Small intestine (tissue), 16 donors: ENCODE measurements around the gene DGAT2L6. TPM values are rescaled to one million over a fixed set of nuclear protein-coding genes. Genes with fewer than 3 reads are reported as not detected.
A peak's percentile ranks its signal among the peaks of the same experiment; 100 is the strongest.

Experiments
- DNase-seq, 2 donors: peaks; one replicate each; pipeline versions ENCODE4 v3.0.0 to v3.0.0-alpha.2; 2013
- FAIRE-seq: peaks from 2 replicates; lab custom pipeline; 2012; peaks lifted over from hg19 to GRCh38; lab: Jason Lieb, UNC
- H3K27ac ChIP-seq, 3 donors: one replicate each; pipeline ENCODE4 v1.5.1; 2013; ENCODE audit warnings: low read length in 2 of 3, mild to moderate bottlenecking in 2 of 3, control low read depth in 1 of 3, inconsistent platforms in 1 of 3, low read depth in 1 of 3, moderate library complexity in 1 of 3
- H3K27me3 ChIP-seq, 3 donors: one replicate each; pipeline ENCODE4 v1.6.1; 2013; ENCODE audit warnings: low read length in 3 of 3, inconsistent platforms in 1 of 3; ENCODE audit not compliant: control insufficient read depth in 3 of 3, insufficient read depth in 3 of 3
- H3K36me3 ChIP-seq, 3 donors: one replicate each; pipeline ENCODE4 v1.6.1; 2013; ENCODE audit warnings: low read length in 3 of 3, inconsistent platforms in 1 of 3, low read depth in 1 of 3, mild to moderate bottlenecking in 1 of 3, moderate library complexity in 1 of 3; ENCODE audit not compliant: control insufficient read depth in 3 of 3, insufficient read depth in 2 of 3
- H3K4me1 ChIP-seq, 3 donors: one replicate each; pipeline ENCODE4 v1.6.1; 2013; ENCODE audit warnings: low read length in 2 of 3, inconsistent platforms in 1 of 3, low read depth in 1 of 3, mild to moderate bottlenecking in 1 of 3, moderate library complexity in 1 of 3; ENCODE audit not compliant: control insufficient read depth in 3 of 3, insufficient read depth in 2 of 3
- H3K4me3 ChIP-seq, 3 donors: one replicate each; pipeline ENCODE4 v1.5.1; 2013; ENCODE audit warnings: low read length in 3 of 3, control low read depth in 1 of 3, inconsistent platforms in 1 of 3, low read depth in 1 of 3, mild to moderate bottlenecking in 1 of 3, moderate library complexity in 1 of 3
- H3K9me3 ChIP-seq, 2 donors: one replicate each; pipeline ENCODE4 v1.6.1; 2013; ENCODE audit warnings: low read depth in 1 of 2, low read length in 1 of 2; ENCODE audit not compliant: control insufficient read depth in 2 of 2, insufficient read depth in 1 of 2
- WGBS, 3 donors: extraction: QIAGEN DNeasy Blood & Tissue Kit; methylation state at CpG; one replicate each; pipeline ENCODE4 v1.1.7; 2013; 5-methylcytosine and 5-hydroxymethylcytosine counted together
- long read RNA-seq, 10 donors: transcript quantifications; one replicate each; lab custom pipeline, GENCODE V29; 2026
- polyA plus RNA-seq, 4 donors: library from polyadenylated mRNA; stranded (reverse) in 3 of 4; unstranded in 1 of 4; fragments of 200-250 nt in 3 of 4; fragments of 120-200 nt in 1 of 4; gene quantifications; one replicate each; pipeline versions ENCODE4 v1.2.1 to v1.2.3, GENCODE V29; 2013
- donor health status: healthy with polysubstance abuse.
- donor health status: control.
- donor health status: control.
- donor health status: Bipolar disorder and iron deficiency.
- donor health status: healthy.

Gene DGAT2L6
- polyA plus RNA-seq = under 1 TPM in 1 of 4 donors, not detected in 3; 0.06 TPM
- long read RNA-seq, donor 1 = 0 reads
- long read RNA-seq, donor 2 = 0 reads
- long read RNA-seq, donor 3 = 0 reads
- long read RNA-seq, donor 4 = 0 reads
- long read RNA-seq, donor 5 = 0 reads
- long read RNA-seq, donor 6 = 0 reads
- long read RNA-seq, donor 7 = 0 reads
- long read RNA-seq, donor 8 = 0 reads
- long read RNA-seq, donor 9 = 0 reads
- long read RNA-seq, donor 10 = 0 reads

DNA sequence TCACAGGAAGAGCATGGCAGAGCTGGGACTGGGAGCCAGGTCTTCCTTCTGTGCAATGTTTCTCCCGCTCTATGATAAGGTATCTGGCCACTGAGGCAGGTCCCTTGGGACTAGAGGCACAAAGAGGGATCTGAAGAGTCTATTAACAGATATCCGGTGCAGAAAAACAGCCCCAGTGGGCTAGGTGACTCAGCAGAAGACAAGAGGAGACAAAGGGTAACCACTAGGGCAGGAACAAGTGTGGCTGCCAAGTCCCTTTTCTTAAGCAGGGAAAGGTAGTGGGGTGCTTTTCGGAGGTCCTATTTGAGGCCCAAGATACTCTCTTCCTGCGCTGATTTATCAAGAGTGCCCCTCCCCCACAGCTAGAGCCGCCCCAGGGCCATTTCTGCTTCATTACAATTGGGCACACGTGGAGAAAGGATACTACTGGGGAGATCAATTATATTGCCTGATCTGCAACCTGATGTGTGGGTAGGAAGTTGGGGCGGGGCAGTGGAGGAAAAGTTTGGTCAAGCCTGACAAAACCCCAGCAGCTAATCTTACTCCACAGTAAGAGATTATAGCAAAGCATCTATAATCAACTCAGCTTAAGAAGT is at the start of gene DGAT2L6:
DGAT2L6 (plus strand) TSS at position 546 of the 596 bp plus-strand sequence. CDS start 100 bp downstream, outside the sequence.
- Histone ChIP-seq H3K27ac (no peak within 1 kb of the TSS), H3K9me3 (no peaks in the 10 kb centered on the region), H3K36me3 (no peaks in the 10 kb centered on the region), H3K27me3 (no peaks in the 10 kb centered on the region), H3K4me1 (no peaks in the 10 kb centered on the region), H3K4me3 (no peak within 1 kb of the TSS)
- WGBS, 3 donors = 66 to 83% (median 67%) methylated on average over 7 of the region's 7 CpGs
- DNase-seq (no peak), FAIRE-seq (no peak)

DNA sequence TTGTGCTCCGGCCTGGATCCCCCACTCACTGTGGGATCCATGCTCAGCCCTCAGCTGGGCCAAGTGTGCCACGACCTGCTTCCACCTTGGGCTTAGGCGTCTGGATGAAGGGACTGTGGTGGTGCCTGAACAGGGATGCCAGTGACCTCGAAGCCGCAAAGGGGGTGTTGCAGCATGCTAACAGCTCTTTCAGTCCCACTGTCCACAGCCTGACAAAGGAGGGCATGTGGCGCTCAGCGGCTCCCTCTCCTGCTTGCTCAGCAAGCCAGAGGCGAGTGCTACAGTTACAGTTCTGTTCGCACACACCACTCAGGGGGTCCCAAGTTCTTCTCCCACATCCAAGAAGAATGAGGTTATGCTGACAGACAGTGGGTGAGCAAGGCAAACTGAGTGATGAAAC is 49.2 kb upstream of the DGAT2L6 start:
- no peaks in the 10 kb centered on the region for H3K9me3 ChIP-seq
- no peak overlapping the region for H3K4me3 ChIP-seq
- no peaks in the 10 kb centered on the region for H3K36me3 ChIP-seq
- FAIRE-seq = no peak
- WGBS, 3 donors = 73 to 87% (median 78%) methylated on average over 9 of the region's 9 CpGs
- peak overlapping the region in 1 of 3 donors; percentile 22 for H3K27ac ChIP-seq
- no peaks in the 10 kb centered on the region for H3K27me3 ChIP-seq
- no peak for DNase-seq
- H3K4me1 ChIP-seq = peaks cover 0 to 11% (median 0%) of the 10 kb centered on the region in 3 donors

DNA sequence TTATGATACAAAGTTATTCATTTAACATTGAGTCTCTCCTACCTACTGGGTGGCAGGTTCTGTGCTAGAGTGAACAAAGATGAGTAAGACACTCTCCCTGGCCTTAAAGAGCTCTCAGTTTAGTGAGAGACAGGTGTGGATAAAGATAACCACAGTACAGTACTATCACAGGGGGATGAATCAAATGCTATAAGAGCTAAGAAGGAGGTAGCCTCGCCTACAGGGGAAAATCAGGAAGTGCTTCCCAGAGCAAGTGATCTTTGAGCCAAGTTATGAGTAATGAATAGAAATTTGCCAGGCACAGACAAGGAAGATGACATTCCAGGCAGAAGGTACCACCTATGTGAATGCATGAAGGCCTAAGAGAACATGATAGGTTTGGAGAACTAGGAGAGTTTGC is 47.5 kb upstream of the DGAT2L6 start:
- 0 to 45% (median 18%) methylated on average over 1 of the region's 1 CpG for WGBS, 3 donors
- FAIRE-seq = no peak
- Histone ChIP-seq H3K27ac (no peak overlapping the region), H3K4me3 (no peak overlapping the region), H3K27me3 (no peaks in the 10 kb centered on the region), H3K9me3 (no peaks in the 10 kb centered on the region), H3K4me1 (peaks cover 0 to 11% (median 0%) of the 10 kb centered on the region in 3 donors), H3K36me3 (no peaks in the 10 kb centered on the region)
- peak; percentile 29 to 40 for DNase-seq

GRCh38 chrX:70132224-70132623 is 45.1 kb upstream of the DGAT2L6 start:
- FAIRE-seq = no peak
- Histone ChIP-seq H3K9me3 (no peaks in the 10 kb centered on the region), H3K36me3 (no peaks in the 10 kb centered on the region), H3K27ac (no peak overlapping the region), H3K4me1 (peaks cover 0 to 14% (median 4%) of the 10 kb centered on the region in 3 donors), H3K4me3 (no peak overlapping the region), H3K27me3 (no peaks in the 10 kb centered on the region)
- no peak for DNase-seq
- 29 to 50% (median 47%) methylated on average over 4 of the region's 4 CpGs for WGBS, 3 donors

GRCh38 chrX:70132877-70133302 is 44.4 kb upstream of the DGAT2L6 start:
- WGBS, 3 donors = 0 to 32% (median 3%) methylated on average over 8 of the region's 8 CpGs
- peak in 1 of 2 donors; percentile 28 for DNase-seq

GRCh38 chrX:70133303-70134115 is 43.8 kb upstream of the DGAT2L6 start, which contains the start of gene IGBP1:
IGBP1 (plus strand) TSS chrX:70133447; CDS start chrX:70133948, 501 bp downstream.
- WGBS, 3 donors = 0 to 39% (median 3%) methylated on average over 29 to 59 of the region's 59 CpGs
- Histone ChIP-seq H3K36me3 (peaks cover 0 to 4% (median 0%) of the 10 kb centered on the region in 3 donors), H3K27me3 (no peaks in the 10 kb centered on the region), H3K4me1 (peaks cover 0 to 14% (median 4%) of the 10 kb centered on the region in 3 donors), H3K9me3 (no peaks in the 10 kb centered on the region), H3K27ac (peak within 1 kb of the TSS; percentile 22 to 94 (median 90)), H3K4me3 (peak within 1 kb of the TSS; percentile 48 to 89 (median 55))
- peak; percentile 88 to 93 for DNase-seq
- FAIRE-seq = no peak

More at GRCh38 chrX:70132877-70133302, 44.4 kb upstream of the DGAT2L6 start:
- Histone ChIP-seq H3K27me3 (no peaks in the 10 kb centered on the region), H3K36me3 (peaks cover 0 to 2% (median 0%) of the 10 kb centered on the region in 3 donors), H3K27ac (peak overlapping the region; percentile 1 to 92 (median 90)), H3K4me3 (peak overlapping the region; percentile 45 to 89 (median 48)), H3K9me3 (no peaks in the 10 kb centered on the region), H3K4me1 (peaks cover 0 to 14% (median 4%) of the 10 kb centered on the region in 3 donors)
- no peak for FAIRE-seq

DNA sequence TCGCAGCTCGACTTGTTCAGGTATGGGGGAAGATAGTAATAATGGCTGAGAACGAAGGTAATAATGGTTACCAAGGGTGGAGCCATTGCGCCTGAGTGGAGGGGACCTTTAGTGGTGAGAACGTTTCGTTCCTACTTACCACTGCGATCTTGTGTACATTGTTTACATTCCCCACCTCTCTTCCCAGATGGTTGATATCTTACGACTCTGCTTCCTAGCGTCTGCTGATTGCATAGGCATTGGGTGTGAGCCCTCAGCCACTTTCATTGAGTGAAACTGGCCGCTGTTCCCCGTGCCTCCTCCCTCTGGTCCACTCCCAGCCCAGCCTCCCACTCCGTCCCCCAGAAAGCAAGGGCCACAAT is 43.2 kb upstream of the DGAT2L6 start:
- DNase-seq (peak in 1 of 2 donors; percentile 43), FAIRE-seq (no peak)
- no peaks in the 10 kb centered on the region for H3K27me3 ChIP-seq
- 2 to 43% (median 13%) methylated on average over 12 of the region's 12 CpGs for WGBS, 3 donors
- H3K4me3 ChIP-seq = peak overlapping the region; percentile 48 to 89 (median 55)
- H3K9me3 ChIP-seq = no peaks in the 10 kb centered on the region
- peak overlapping the region; percentile 22 to 94 (median 90) for H3K27ac ChIP-seq
- peaks cover 0 to 4% (median 0%) of the 10 kb centered on the region in 3 donors for H3K36me3 ChIP-seq
- H3K4me1 ChIP-seq = peaks cover 0 to 14% (median 4%) of the 10 kb centered on the region in 3 donors

- FAIRE-seq (no peak), DNase-seq (no peak)
- no peak overlapping the region for H3K4me3 ChIP-seq
- H3K27me3 ChIP-seq = no peaks in the 10 kb centered on the region
- peaks cover 0 to 4% (median 2%) of the 10 kb centered on the region in 3 donors for H3K36me3 ChIP-seq
- 85 to 89% (median 88%) methylated on average over 2 of the region's 2 CpGs for WGBS, 3 donors
- no peak overlapping the region for H3K27ac ChIP-seq
- H3K9me3 ChIP-seq = no peaks in the 10 kb centered on the region
- peaks cover 0 to 4% (median 3%) of the 10 kb centered on the region in 3 donors for H3K4me1 ChIP-seq
Observed at GRCh38 chrX:70138622-70139021, 38.7 kb upstream of the DGAT2L6 start.
